ENCODE results near the gene MMP2.

DNA sequence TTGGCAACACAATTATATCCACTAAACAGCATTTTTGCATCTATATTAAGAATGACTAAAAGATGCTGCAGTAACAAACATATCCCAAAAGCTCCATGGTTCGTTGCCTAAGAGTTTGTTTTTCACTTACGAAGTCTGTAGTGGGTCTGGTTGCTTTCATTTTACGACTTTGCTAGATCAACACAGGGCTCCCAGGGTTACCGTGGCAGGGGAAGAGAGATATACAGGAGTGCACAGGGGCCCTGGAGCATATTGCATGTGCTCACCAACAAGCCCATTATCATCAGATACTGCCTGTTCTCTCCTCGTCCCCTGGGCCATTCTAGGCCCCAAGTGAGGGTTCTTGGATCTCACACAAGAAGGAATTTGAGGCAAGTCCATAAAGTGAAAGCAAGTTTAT, 3.1 kb upstream of the MMP2 start:
- TF ChIP-seq, protein P1, sequence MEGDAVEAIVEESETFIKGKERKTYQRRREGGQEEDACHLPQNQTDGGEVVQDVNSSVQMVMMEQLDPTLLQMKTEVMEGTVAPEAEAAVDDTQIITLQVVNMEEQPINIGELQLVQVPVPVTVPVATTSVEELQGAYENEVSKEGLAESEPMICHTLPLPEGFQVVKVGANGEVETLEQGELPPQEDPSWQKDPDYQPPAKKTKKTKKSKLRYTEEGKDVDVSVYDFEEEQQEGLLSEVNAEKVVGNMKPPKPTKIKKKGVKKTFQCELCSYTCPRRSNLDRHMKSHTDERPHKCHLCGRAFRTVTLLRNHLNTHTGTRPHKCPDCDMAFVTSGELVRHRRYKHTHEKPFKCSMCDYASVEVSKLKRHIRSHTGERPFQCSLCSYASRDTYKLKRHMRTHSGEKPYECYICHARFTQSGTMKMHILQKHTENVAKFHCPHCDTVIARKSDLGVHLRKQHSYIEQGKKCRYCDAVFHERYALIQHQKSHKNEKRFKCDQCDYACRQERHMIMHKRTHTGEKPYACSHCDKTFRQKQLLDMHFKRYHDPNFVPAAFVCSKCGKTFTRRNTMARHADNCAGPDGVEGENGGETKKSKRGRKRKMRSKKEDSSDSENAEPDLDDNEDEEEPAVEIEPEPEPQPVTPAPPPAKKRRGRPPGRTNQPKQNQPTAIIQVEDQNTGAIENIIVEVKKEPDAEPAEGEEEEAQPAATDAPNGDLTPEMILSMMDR (IDR thresholded peaks at IDR 0.05): no peak
- TF ChIP-seq POLR2A (IDR thresholded peaks at IDR 0.05): no peak

Measured in heart left ventricle (tissue), 13 donors.